Measurements from ENCODE around the gene HIVEP3.

GRCh38 chr1:41704196-41704595 is 214.5 kb downstream of the HIVEP3 start:
- TF ChIP-seq FOXM1 (IDR thresholded peaks at IDR 0.05; ENCODE audit: borderline replicate concordance, low read depth) (no peak), MAX (IDR thresholded peaks at IDR 0.05) (no peak), TCF12 (IDR thresholded peaks at IDR 0.05; ENCODE audit: low read depth) (no peak), REST (IDR thresholded peaks at IDR 0.05; ENCODE audit: low read depth) (no peak), CREB1 (IDR thresholded peaks at IDR 0.05; ENCODE audit: low read depth) (no peak), TEAD4 (IDR thresholded peaks at IDR 0.05) (no peak), EP300 (IDR thresholded peaks at IDR 0.05; ENCODE audit: borderline replicate concordance) (no peak), RAD21 (IDR thresholded peaks at IDR 0.05; ENCODE audit: low read depth) (no peak), ZBTB7A (IDR thresholded peaks at IDR 0.05; ENCODE audit: low read depth) (no peak), USF1 (IDR thresholded peaks at IDR 0.05) (no peak), CEBPB (IDR thresholded peaks at IDR 0.05) (no peak), YY1 (IDR thresholded peaks at IDR 0.05; ENCODE audit: low read depth) (no peak)
